ENCODE results near the gene ORC3. TPM values are rescaled to one million over a fixed set of nuclear protein-coding genes. Genes with fewer than 3 reads are reported as not detected.

ORC3 gene
- total and polyA plus RNA-seq, 2 donors, result 16.5 to 56.9 TPM

DNA sequence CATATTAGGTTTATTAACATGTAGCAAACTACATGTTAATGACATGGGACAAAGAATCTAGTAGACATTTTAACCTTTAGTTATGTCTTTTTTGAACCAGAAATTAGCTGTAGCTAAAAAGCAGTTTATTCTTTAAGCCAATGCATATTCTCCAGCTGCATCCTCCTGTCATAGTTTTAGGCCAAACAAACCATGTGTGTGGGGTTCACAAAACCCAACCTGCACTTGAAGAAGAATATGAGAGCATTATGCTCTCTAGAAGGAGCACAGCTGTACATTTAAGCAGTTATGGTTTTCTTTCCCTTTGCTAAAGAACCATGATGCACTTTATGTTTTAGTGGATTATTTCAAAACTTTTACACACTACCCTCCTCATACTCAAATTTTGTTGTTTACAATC, 65.9 kb downstream of the ORC3 start:
- Histone ChIP-seq H3K36me3 (ENCODE audit: insufficient read depth) (peaks cover 1% of the 10 kb centered on the region), H3K4me1 (ENCODE audit: insufficient read depth) (no peaks in the 10 kb centered on the region), H3K4me3 (ENCODE audit: low read depth, low read length) (no peak overlapping the region), H3K27ac (ENCODE audit: low read depth) (no peak overlapping the region)
- no peak for DNase-seq (ENCODE audit: extremely low spot score)

DNA sequence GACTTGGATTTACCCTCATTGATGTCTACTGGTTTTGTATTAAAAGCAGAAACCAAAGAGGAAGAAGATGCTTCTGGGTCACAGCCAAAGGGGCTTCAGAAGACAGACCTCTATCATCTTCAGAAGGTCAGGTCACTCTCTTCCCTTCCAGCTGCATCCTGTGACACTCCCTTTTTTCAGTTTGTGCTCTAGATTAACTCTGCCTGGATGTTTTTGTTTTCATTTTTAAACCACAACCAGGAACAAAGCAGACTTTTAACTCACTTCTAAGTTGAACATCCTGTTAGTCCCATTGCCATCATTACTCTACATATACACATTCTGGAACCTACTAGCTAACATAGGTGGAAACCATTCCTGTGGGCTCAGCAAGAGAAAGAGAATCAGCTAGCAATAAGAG, 66.9 kb downstream of the ORC3 start:
- Histone ChIP-seq H3K36me3 (ENCODE audit: insufficient read depth) (peaks cover 1% of the 10 kb centered on the region), H3K27ac (ENCODE audit: low read depth) (no peak overlapping the region), H3K4me1 (ENCODE audit: insufficient read depth) (no peaks in the 10 kb centered on the region), H3K4me3 (ENCODE audit: low read depth, low read length) (no peak overlapping the region)
- no peak for DNase-seq (ENCODE audit: extremely low spot score)

DNA sequence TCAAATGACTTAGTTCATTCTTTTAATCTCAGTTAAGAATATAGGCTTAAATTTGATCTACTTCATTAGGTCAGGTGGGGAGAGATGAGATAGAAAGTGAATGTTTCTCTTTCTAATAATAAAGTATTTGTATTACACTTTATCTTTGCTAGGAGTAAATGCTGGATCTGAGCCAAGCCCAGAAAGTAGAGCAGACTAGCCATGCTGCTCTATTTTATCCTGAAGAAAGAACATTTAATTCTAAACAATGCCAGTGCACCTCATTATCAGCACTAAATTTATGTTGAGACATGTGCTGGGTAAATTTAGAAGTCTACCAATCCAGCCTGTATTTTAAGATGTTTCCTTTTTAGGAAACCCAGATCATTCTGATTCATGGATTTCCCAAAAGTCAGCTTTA, 68.6 kb downstream of the ORC3 start:
- no peaks in the 10 kb centered on the region for H3K4me1 ChIP-seq (ENCODE audit: insufficient read depth)
- H3K27ac ChIP-seq (ENCODE audit: low read depth), result no peak overlapping the region
- H3K36me3 ChIP-seq (ENCODE audit: insufficient read depth), result peaks cover 1% of the 10 kb centered on the region
- H3K4me3 ChIP-seq (ENCODE audit: low read depth, low read length), result no peak overlapping the region
- DNase-seq (ENCODE audit: extremely low spot score), result no peak

DNA sequence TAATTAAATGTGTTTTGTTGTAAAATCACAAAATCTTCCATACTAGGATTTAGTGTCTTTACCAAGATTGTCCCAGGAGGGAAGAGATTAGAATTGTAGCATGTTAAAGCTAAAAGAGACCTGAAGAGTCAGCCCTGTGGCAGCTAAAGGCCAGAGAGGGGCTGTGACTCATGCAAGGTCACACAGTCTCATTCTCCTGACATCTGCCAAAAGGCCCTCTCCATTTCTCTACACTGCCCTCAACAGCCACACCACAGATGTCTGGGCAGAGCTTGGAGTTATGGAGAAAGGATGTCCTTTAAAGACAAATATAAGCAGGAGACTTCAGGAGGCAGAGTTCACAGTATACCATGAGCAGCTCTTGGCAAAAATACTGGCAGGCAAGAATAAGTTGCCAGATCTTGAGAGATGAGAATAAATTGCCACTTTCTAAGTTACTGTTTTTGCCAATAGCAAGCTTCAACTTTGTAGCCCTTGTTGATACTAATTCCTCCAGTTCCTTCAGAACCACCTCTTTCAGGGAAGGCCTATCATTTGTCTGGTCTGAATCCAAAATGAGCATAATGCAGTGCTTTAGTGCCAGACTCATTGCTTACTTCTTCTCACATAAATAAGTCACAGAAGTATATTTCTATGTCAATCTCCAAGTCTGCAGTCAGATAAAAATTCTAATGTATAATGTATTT, 70.4 kb downstream of the ORC3 start:
- H3K27ac ChIP-seq (ENCODE audit: low read depth), result no peak overlapping the region
- no peaks in the 10 kb centered on the region for H3K4me1 ChIP-seq (ENCODE audit: insufficient read depth)
- no peak for DNase-seq (ENCODE audit: extremely low spot score)
- peaks cover 1% of the 10 kb centered on the region for H3K36me3 ChIP-seq (ENCODE audit: insufficient read depth)
- no peak overlapping the region for H3K4me3 ChIP-seq (ENCODE audit: low read depth, low read length)

DNA sequence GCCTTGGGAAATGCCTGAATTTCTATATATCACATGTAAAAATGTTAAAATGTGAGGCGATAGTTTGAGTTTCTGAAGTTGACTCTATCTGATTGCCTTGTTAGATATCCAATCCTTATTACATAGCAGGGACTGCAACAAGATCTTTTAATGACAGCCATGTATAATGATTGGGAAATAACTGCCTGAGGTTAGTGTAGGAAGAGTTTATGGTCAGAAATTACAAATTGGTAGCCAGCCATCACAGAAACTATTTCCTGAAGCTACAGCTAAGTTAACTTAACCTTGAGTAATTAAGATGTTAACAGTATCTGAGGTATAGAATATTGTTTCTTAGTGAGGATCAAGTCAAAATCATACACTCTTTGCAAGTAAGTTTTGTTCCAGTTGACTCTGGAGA, 71.1 kb downstream of the ORC3 start:
- H3K27ac ChIP-seq (ENCODE audit: low read depth), result no peak overlapping the region
- peaks cover 1% of the 10 kb centered on the region for H3K36me3 ChIP-seq (ENCODE audit: insufficient read depth)
- whole genome bisulfite sequencing, result 75% methylated on average over 1 of the region's 1 CpG
- no peak for DNase-seq (ENCODE audit: extremely low spot score)
- H3K4me3 ChIP-seq (ENCODE audit: low read depth, low read length), result no peak overlapping the region
- no peaks in the 10 kb centered on the region for H3K4me1 ChIP-seq (ENCODE audit: insufficient read depth)

DNA sequence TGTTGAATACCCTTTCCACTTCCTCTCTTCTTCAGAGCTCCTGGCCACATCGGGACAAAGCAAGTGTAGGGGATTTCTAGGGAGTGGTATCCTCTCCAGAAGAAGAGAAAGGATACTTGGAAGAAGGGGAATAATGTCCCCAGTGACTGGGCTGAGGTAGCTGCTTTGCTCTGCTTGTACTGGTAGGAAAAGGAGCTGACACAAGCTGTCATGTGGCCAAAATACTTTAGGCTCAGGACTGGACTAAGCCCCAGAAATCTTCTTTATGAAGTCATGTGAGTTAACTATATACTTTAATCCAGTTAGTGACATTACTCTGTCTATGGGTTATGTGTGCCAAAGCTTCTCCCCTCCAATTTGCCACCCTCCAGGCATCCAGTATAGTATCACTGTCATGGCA, 71.6 kb downstream of the ORC3 start:
- Histone ChIP-seq H3K4me1 (ENCODE audit: insufficient read depth) (no peaks in the 10 kb centered on the region), H3K4me3 (ENCODE audit: low read depth, low read length) (no peak overlapping the region), H3K27ac (ENCODE audit: low read depth) (no peak overlapping the region), H3K36me3 (ENCODE audit: insufficient read depth) (peaks cover 1% of the 10 kb centered on the region)
- WGBS, result 32% methylated on average over 1 of the region's 1 CpG
- no peak for DNase-seq (ENCODE audit: extremely low spot score)

DNA sequence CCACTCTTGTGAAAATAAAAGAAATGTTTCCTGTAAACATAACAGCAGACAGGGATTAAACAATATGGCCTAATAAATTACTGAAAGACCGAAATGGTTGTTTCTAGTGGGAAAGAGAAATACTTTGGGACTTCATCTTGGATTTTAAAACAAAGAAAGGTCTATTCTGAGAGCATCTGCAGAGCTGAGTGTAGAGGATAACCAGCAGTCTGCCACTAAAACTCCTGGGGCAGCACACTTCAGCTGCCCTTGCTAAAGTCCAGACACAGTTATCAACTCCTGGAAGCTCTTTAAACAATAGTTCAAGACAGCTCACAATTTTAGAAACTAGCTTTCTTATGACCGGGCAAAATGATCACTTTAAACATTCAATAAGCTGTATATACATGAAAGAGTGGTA, 73.5 kb downstream of the ORC3 start:
- Histone ChIP-seq H3K4me3 (ENCODE audit: low read depth, low read length) (no peak overlapping the region), H3K36me3 (ENCODE audit: insufficient read depth) (peaks cover 1% of the 10 kb centered on the region), H3K27ac (ENCODE audit: low read depth) (no peak overlapping the region), H3K4me1 (ENCODE audit: insufficient read depth) (no peaks in the 10 kb centered on the region)
- 33% methylated on average over 2 of the region's 2 CpGs for WGBS
- DNase-seq (ENCODE audit: extremely low spot score), result no peak

DNA sequence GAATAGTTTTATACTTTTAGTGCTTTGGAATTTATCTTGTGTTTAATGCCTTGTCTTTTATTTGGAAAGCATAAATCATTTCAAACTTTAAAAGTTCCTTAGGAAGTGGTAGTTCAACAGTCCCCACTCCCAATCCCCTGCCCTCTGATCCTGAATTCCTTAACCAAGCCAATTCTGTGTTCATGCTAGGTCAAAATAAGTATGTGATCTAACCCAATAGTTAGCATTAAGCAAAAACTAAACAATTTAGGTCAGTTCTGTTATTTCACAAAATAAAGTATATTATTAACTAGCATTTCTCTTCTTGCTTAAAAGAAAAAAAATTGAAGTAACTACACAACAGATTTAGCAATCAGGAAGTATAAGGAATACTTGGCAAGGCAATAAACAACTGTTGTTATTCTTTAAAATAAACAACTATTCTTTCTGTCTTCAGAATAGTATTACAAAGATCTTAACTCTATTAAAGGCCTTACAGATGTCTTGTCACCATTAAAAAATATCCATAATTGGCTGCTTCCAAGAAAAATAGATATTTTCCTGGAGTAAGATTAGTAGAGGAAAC, 75.1 kb downstream of the ORC3 start:
- H3K4me1 ChIP-seq (ENCODE audit: insufficient read depth), result no peaks in the 10 kb centered on the region
- no peak for DNase-seq (ENCODE audit: extremely low spot score)
- peaks cover 1% of the 10 kb centered on the region for H3K36me3 ChIP-seq (ENCODE audit: insufficient read depth)
- H3K27ac ChIP-seq (ENCODE audit: low read depth), result no peak overlapping the region
- no peak overlapping the region for H3K4me3 ChIP-seq (ENCODE audit: low read depth, low read length)

DNA sequence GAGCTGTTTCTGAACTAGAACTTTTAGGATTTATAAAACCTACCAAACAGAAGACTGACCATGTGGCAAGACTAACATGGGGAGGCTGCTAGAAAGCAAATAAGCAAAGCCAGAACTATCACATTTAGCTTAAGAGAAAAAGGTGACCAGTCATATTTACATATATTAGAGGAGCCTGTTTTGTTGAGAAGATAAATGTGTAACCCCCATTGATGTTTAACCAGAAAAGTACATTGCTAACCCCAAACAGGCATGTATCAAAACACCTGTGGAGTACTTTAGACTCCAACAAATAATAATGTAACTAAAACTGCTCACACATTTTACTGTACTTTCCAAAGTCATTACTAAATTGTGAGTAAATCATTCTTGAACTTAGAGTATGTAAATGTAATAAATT, 77.1 kb downstream of the ORC3 start:
- Histone ChIP-seq H3K36me3 (ENCODE audit: insufficient read depth) (peaks cover 1% of the 10 kb centered on the region), H3K4me3 (ENCODE audit: low read depth, low read length) (no peak overlapping the region), H3K4me1 (ENCODE audit: insufficient read depth) (no peaks in the 10 kb centered on the region), H3K27ac (ENCODE audit: low read depth) (no peak overlapping the region)
- DNase-seq (ENCODE audit: extremely low spot score), result no peak

DNA sequence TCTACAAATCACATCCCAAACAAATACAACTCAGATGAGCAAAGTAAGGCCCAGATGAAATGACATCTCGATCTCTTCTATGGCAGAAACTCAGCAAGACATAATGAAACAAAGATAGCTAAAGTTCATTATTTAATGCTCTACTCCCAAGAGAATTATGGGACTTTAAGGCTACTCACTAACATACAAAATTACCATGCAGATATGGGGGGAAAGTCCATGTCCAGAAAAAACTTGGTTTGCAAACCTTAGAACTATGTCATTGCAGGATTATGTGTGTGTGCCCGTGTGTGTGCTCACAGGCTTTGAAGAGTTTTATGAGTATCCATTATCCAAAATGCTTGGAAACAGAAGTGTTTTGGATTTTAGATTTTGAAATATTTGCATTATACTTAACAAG, 78.1 kb downstream of the ORC3 start:
- Histone ChIP-seq H3K4me3 (ENCODE audit: low read depth, low read length) (no peak overlapping the region), H3K4me1 (ENCODE audit: insufficient read depth) (no peaks in the 10 kb centered on the region), H3K36me3 (ENCODE audit: insufficient read depth) (peaks cover 1% of the 10 kb centered on the region), H3K27ac (ENCODE audit: low read depth) (no peak overlapping the region)
- 61% methylated on average over 2 of the region's 2 CpGs for WGBS
- DNase-seq (ENCODE audit: extremely low spot score), result no peak

DNA sequence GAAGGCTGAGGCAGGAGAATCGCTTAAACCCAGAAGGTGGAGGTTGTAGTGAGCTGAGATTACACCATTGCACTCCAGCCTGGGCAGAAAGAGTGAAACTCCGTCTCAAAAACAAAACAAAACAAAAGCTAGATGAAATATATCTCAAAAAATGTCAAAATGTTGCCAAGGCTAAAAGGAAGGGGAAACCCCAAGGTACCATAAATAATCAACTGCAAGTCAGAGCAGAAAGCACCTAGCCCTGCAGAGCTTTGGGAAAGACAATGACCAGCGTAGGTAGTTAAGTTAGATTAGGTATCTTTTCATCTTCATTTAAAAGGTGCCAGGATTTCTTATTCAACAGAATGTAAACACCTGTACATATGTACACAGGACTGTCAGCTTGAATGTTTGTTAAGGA, 79.1 kb downstream of the ORC3 start:
- H3K36me3 ChIP-seq (ENCODE audit: insufficient read depth), result peaks cover 4% of the 10 kb centered on the region
- H3K4me1 ChIP-seq (ENCODE audit: insufficient read depth), result no peaks in the 10 kb centered on the region
- DNase-seq (ENCODE audit: extremely low spot score), result no peak
- WGBS, result 68% methylated on average over 3 of the region's 3 CpGs
- no peak overlapping the region for H3K4me3 ChIP-seq (ENCODE audit: low read depth, low read length)
- H3K27ac ChIP-seq (ENCODE audit: low read depth), result no peak overlapping the region

DNA sequence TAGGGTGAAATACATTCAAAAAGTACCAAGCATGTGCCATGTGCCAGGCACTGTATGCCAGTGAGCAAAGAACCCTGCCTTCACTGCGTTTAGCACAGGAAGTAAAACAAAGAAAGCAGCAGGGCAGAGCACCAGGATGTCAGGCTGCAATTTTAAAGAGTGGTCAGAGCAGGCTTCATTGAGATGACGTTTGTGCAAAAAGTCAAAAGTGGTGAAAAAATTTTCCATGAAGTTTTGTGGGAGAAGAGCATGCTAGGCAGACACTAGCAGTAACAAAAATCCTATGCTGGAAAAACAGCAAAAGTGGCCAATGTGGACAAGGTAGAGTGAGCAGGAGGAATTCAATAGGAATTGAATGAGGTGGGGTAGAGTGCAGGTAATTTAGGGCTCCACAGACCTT, 80.8 kb downstream of the ORC3 start:
- no peak overlapping the region for H3K4me3 ChIP-seq (ENCODE audit: low read depth, low read length)
- WGBS, result 51% methylated on average over 2 of the region's 2 CpGs
- H3K27ac ChIP-seq (ENCODE audit: low read depth), result no peak overlapping the region
- no peaks in the 10 kb centered on the region for H3K4me1 ChIP-seq (ENCODE audit: insufficient read depth)
- DNase-seq (ENCODE audit: extremely low spot score), result no peak
- peaks cover 6% of the 10 kb centered on the region for H3K36me3 ChIP-seq (ENCODE audit: insufficient read depth)

DNA sequence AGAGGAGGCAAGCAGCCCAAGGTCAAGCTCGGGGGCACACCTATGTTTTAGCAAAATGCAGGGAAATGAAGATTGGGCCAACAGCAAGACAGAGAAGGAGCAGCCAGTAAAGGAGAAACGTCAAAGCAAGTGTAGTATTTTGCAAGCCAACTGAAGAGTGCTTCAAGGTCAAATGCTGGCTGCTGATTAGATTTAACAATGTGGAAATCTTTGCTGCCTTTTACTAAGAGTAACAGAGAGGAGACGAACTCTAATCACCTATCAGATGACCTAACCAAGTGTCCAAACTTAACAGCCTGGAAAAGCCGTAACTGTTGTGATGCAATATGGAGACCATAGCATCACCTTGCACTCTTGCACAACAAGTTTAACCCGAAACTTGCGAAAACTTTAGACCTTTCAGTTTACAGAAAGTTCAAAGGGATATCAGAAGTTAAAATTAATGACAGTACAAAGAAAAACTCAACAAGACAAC, 81.7 kb downstream of the ORC3 start:
- Histone ChIP-seq H3K4me1 (ENCODE audit: insufficient read depth) (no peaks in the 10 kb centered on the region), H3K36me3 (ENCODE audit: insufficient read depth) (peaks cover 6% of the 10 kb centered on the region), H3K27ac (ENCODE audit: low read depth) (no peak overlapping the region), H3K4me3 (ENCODE audit: low read depth, low read length) (no peak overlapping the region)
- DNase-seq (ENCODE audit: extremely low spot score), result no peak
- WGBS, result 71% methylated on average over 6 of the region's 6 CpGs

DNA sequence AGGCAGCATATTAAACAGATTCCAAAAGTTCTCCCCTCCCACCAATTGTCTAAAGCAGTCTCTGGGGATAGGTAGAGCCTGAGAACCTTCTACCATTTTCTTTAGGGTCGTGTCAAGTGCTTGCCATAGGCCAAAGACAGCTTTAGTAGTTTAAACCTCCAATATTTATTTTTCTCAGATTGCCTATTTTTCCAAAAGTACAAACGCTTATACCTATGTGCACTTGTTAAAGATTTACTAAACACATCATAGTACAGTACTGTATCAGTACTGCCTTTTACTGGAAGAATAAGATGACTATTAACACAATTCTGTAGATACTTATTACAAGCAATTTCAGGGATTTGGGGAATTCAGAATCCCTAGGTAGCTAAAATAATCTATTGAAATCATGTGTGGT, 82.7 kb downstream of the ORC3 start:
- Histone ChIP-seq H3K27ac (ENCODE audit: low read depth) (no peak overlapping the region), H3K4me1 (ENCODE audit: insufficient read depth) (no peaks in the 10 kb centered on the region), H3K4me3 (ENCODE audit: low read depth, low read length) (no peak overlapping the region), H3K36me3 (ENCODE audit: insufficient read depth) (peaks cover 7% of the 10 kb centered on the region)
- 88% methylated on average over 2 of the region's 2 CpGs for WGBS
- no peak for DNase-seq (ENCODE audit: extremely low spot score)

DNA sequence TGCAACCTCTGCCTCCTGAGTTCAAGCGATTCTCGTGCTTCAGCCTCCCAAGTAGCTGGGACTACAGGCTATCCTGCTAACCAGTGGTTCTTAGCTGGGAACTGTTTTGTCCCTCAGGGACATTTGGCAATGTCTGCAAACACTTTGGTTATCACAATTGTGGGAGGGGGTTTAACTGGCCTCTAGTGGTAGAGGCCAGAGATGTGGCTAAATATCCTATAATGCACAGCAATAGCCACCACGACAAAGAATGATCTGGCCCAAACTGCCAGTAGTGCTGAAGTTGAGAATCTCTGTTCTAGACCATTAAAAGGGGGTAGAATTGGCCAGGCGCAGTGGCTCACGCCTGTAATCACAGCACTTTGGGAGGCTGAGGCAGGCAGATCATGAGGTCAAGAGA, 83.3 kb downstream of the ORC3 start:
- 97% methylated on average over 5 of the region's 5 CpGs for WGBS
- H3K27ac ChIP-seq (ENCODE audit: low read depth), result no peak overlapping the region
- no peak for DNase-seq (ENCODE audit: extremely low spot score)
- peaks cover 7% of the 10 kb centered on the region for H3K36me3 ChIP-seq (ENCODE audit: insufficient read depth)
- no peaks in the 10 kb centered on the region for H3K4me1 ChIP-seq (ENCODE audit: insufficient read depth)
- H3K4me3 ChIP-seq (ENCODE audit: low read depth, low read length), result no peak overlapping the region

All from urinary bladder (tissue), 4 donors.